ENCODE results near the gene PCDH9.

DNA sequence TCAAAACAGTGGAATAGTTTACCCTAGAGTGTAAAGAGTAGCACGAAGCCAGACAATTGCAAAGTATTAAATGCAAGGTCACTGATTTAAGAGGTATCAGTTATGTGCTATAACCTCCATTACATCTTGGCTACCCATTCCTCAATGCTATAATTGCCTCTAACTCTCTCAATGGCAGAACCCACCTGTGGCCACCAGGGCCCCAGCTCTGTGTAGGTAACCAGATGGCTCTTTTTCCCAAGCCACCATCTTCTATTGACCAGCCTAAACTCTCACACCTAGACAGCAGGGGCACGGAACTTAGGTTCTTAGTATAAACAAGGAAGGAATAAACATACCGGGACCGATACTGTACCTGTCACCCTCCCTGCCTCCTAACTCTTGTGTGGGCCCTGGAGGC lies 277.6 kb downstream of the PCDH9 start:
- TF ChIP-seq, protein P1, sequence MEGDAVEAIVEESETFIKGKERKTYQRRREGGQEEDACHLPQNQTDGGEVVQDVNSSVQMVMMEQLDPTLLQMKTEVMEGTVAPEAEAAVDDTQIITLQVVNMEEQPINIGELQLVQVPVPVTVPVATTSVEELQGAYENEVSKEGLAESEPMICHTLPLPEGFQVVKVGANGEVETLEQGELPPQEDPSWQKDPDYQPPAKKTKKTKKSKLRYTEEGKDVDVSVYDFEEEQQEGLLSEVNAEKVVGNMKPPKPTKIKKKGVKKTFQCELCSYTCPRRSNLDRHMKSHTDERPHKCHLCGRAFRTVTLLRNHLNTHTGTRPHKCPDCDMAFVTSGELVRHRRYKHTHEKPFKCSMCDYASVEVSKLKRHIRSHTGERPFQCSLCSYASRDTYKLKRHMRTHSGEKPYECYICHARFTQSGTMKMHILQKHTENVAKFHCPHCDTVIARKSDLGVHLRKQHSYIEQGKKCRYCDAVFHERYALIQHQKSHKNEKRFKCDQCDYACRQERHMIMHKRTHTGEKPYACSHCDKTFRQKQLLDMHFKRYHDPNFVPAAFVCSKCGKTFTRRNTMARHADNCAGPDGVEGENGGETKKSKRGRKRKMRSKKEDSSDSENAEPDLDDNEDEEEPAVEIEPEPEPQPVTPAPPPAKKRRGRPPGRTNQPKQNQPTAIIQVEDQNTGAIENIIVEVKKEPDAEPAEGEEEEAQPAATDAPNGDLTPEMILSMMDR (conservative IDR thresholded peaks at IDR 0.05; ENCODE audit: low read depth, low read length), result no peak
- no peak for TF ChIP-seq EZH2 (IDR thresholded peaks at IDR 0.05; ENCODE audit: borderline replicate concordance, low read depth, low read length, poor library complexity, severe bottlenecking)

All from A673 (cell line).